OCI-M2 (cell line): Measurements from ENCODE around the gene AIF1.
A peak's percentile ranks its signal among the peaks of the same experiment; 100 is the strongest.

Experiments used
- DNase-seq: peaks from one replicate; lab custom pipeline; 2025; ENCODE audit not compliant: unreplicated experiment; lab: John Stamatoyannopoulos, UW

AIF1 gene

DNA sequence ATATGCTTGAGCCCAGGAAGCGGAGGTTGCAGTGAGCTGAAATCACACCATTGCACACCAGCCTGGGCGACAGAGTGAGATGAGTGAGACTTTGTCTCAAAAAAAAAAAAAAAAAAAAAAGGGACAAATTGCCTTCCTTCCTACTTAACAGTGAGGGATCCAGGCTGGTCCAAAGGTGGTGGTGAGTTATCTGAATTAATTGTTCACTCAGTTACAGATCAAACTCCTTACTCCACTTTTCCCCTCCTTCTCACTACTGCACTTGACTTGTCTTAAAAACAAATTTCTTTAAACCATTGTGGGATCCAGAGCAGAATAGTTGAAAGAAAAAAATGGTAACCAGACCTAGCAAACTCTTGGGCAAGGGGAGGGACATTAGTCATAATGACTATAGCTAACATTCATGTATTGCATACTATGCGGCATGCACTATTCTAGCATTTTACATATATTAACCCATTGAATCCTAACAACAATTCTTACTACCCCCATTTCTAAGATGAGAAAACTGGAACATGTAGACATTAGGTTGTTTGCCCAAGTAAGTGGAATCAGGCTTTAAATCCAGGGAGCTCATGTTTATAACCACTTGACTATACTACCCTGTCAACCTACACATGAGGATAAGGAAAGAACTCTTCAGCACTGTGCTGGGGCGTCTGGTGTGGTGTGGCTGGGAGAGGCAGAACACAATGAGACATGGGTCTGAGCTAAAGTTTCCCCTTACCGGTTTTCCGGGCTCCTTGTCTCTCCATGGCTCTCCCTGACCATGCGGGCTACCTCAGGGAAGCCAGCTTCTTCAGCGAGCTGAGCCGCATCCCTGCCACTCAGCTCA, 48.3 kb downstream of the AIF1 start:
- no peak for DNase-seq

- DNase-seq, result no peak
Observed at GRCh38 chr6:31663961-31664789, 49.1 kb downstream of the AIF1 start.

- DNase-seq, result peak; percentile 68
Observed at GRCh38 chr6:31664790-31665500, 49.9 kb downstream of the AIF1 start, which contains the start of gene GPANK1. TSS of gene GPANK1 (minus strand) at chr6:31664997. CDS start at chr6:31664478, 519 bp downstream.

GRCh38 chr6:31665501-31666336, 50.7 kb downstream of the AIF1 start, which contains the start of gene CSNK2B:
TSS of gene CSNK2B (plus strand) at chr6:31666080. CDS start at chr6:31666832, 752 bp downstream.
- peak; percentile 93 for DNase-seq

DNA sequence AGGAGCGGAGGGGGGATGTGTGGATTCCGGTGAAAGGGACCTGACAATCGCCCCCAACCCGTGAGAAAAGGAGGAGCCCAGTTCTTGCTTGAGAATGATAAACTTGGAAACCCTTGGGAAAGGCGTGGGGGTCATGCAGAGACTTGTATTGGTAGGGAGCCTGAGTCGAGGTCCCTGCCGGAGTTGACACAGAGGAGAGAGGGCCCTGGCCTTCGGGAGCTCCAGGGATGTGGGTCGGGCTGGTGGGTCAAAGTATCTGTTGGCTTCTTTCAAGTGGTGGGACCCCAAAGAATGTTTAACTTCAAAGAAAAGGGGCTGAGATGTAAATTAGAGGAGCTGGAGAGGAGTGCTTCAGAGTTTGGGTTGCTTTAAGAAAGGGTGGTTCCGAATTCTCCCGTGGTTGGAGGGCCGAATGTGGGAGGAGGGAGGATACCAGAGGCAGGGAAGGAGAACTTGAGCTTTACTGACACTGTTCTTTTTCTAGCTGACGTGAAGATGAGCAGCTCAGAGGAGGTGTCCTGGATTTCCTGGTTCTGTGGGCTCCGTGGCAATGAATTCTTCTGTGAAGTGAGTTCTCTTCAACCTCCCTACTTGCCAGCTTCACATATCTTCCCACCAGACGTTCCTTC, 51.4 kb downstream of the AIF1 start:
- no peak for DNase-seq
